ENCODE measurements around the gene TMEM60.

The TMEM60 gene

GRCh38 chr7:77825131-77825530, 26.9 kb upstream of the TMEM60 start:
- H3K27ac ChIP-seq: no peak overlapping the region
- no peak for TF ChIP-seq ZFX (IDR thresholded peaks at IDR 0.05; ENCODE audit: borderline replicate concordance)
- no peak for TF ChIP-seq CTCF (IDR thresholded peaks at IDR 0.05)

GRCh38 chr7:77824636-77825035, 26.4 kb upstream of the TMEM60 start:
- no peak overlapping the region for H3K27ac ChIP-seq
- TF ChIP-seq CTCF (IDR thresholded peaks at IDR 0.05) (no peak), ZFX (IDR thresholded peaks at IDR 0.05; ENCODE audit: borderline replicate concordance) (no peak)

GRCh38 chr7:77823787-77824186, 25.6 kb upstream of the TMEM60 start:
- H3K27ac ChIP-seq: no peak overlapping the region
- no peak for TF ChIP-seq ZFX (IDR thresholded peaks at IDR 0.05; ENCODE audit: borderline replicate concordance)
- TF ChIP-seq CTCF (IDR thresholded peaks at IDR 0.05): no peak

GRCh38 chr7:77822269-77822668, 24.0 kb upstream of the TMEM60 start:
- no peak overlapping the region for H3K27ac ChIP-seq
- TF ChIP-seq CTCF (IDR thresholded peaks at IDR 0.05) (no peak), ZFX (IDR thresholded peaks at IDR 0.05; ENCODE audit: borderline replicate concordance) (no peak)

- no peak overlapping the region for H3K27ac ChIP-seq
These were observed 22.7 kb upstream of the TMEM60 start for GRCh38 chr7:77820967-77821366.

GRCh38 chr7:77819021-77819420, 20.8 kb upstream of the TMEM60 start:
- TF ChIP-seq ZFX (IDR thresholded peaks at IDR 0.05; ENCODE audit: borderline replicate concordance): no peak
- no peak for TF ChIP-seq CTCF (IDR thresholded peaks at IDR 0.05)
- no peak overlapping the region for H3K27ac ChIP-seq

More at GRCh38 chr7:77820967-77821366, 22.7 kb upstream of the TMEM60 start:
- TF ChIP-seq ZFX (IDR thresholded peaks at IDR 0.05; ENCODE audit: borderline replicate concordance) (no peak), CTCF (IDR thresholded peaks at IDR 0.05) (no peak)

- H3K27ac ChIP-seq: no peak overlapping the region
- TF ChIP-seq ZFX (IDR thresholded peaks at IDR 0.05; ENCODE audit: borderline replicate concordance): no peak
- no peak for TF ChIP-seq CTCF (IDR thresholded peaks at IDR 0.05)
These were observed 14.9 kb upstream of the TMEM60 start for GRCh38 chr7:77813180-77813579.
